ENCODE data around the gene CDC42EP1.

DNA sequence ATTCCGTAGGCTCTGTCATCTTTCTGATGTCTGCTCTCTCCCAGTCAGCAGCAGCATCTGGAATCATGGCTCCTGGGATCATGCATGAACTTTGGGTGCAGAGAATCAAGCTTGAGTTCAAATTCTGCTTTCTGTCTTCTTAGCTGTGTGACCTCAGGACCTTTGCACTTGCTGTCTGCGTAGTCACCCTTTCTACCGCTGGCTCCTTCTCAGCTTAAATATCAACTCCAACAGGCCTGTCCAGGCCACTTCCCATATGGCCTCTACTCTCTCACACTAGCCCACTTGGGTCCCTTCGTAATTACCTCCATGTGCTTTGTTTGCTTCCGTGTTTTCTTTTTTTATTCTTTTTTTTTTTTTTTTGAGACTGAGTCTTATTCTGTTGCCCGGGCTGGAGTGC, 43.8 kb downstream of the CDC42EP1 start:
- TF ChIP-seq, protein P1, sequence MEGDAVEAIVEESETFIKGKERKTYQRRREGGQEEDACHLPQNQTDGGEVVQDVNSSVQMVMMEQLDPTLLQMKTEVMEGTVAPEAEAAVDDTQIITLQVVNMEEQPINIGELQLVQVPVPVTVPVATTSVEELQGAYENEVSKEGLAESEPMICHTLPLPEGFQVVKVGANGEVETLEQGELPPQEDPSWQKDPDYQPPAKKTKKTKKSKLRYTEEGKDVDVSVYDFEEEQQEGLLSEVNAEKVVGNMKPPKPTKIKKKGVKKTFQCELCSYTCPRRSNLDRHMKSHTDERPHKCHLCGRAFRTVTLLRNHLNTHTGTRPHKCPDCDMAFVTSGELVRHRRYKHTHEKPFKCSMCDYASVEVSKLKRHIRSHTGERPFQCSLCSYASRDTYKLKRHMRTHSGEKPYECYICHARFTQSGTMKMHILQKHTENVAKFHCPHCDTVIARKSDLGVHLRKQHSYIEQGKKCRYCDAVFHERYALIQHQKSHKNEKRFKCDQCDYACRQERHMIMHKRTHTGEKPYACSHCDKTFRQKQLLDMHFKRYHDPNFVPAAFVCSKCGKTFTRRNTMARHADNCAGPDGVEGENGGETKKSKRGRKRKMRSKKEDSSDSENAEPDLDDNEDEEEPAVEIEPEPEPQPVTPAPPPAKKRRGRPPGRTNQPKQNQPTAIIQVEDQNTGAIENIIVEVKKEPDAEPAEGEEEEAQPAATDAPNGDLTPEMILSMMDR (IDR thresholded peaks at IDR 0.05), result no peak
- TF ChIP-seq POLR2AphosphoS5 (IDR thresholded peaks at IDR 0.05; ENCODE audit: low read depth, low read length) (no peak), TCF7L2 (IDR thresholded peaks at IDR 0.05; ENCODE audit: low read depth, low read length) (no peak)
- TF ChIP-seq, protein P2, sequence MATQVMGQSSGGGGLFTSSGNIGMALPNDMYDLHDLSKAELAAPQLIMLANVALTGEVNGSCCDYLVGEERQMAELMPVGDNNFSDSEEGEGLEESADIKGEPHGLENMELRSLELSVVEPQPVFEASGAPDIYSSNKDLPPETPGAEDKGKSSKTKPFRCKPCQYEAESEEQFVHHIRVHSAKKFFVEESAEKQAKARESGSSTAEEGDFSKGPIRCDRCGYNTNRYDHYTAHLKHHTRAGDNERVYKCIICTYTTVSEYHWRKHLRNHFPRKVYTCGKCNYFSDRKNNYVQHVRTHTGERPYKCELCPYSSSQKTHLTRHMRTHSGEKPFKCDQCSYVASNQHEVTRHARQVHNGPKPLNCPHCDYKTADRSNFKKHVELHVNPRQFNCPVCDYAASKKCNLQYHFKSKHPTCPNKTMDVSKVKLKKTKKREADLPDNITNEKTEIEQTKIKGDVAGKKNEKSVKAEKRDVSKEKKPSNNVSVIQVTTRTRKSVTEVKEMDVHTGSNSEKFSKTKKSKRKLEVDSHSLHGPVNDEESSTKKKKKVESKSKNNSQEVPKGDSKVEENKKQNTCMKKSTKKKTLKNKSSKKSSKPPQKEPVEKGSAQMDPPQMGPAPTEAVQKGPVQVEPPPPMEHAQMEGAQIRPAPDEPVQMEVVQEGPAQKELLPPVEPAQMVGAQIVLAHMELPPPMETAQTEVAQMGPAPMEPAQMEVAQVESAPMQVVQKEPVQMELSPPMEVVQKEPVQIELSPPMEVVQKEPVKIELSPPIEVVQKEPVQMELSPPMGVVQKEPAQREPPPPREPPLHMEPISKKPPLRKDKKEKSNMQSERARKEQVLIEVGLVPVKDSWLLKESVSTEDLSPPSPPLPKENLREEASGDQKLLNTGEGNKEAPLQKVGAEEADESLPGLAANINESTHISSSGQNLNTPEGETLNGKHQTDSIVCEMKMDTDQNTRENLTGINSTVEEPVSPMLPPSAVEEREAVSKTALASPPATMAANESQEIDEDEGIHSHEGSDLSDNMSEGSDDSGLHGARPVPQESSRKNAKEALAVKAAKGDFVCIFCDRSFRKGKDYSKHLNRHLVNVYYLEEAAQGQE (IDR thresholded peaks at IDR 0.05; ENCODE audit: insufficient read depth in 1 of 2, low read depth in 2 of 2, low read length in 1 of 2), result no peak
